H9 (cell line): ENCODE measurements around the gene C2orf80. TPM values are rescaled to one million over a fixed set of nuclear protein-coding genes. Genes with fewer than 3 reads are reported as not detected.

Source experiments
- DNase-seq: peaks from one replicate; pipeline ENCODE4 v3.0.0-alpha.2; 2017
- H2AFZ ChIP-seq: one replicate; pipeline ENCODE4 v1.6.1; 2013; ENCODE audit warnings: mild to moderate bottlenecking, low read length, control low read depth, moderate library complexity
- H2AK5ac ChIP-seq: 2 replicates; pipeline ENCODE4 v1.6.1; 2013; ENCODE audit warnings: low read length, control low read depth, mixed read lengths; ENCODE audit not compliant: insufficient read length
- H2BK120ac ChIP-seq: one replicate; pipeline ENCODE4 v1.6.1; 2013; ENCODE audit warnings: low read depth, mild to moderate bottlenecking, low read length, control low read depth, inconsistent platforms; ENCODE audit not compliant: poor library complexity, severe bottlenecking
- H2BK12ac ChIP-seq: 2 replicates; pipeline ENCODE4 v1.6.1; 2013; ENCODE audit warnings: low read length, control low read depth, mixed read lengths, low read depth; ENCODE audit not compliant: insufficient read length
- H2BK15ac ChIP-seq: 2 replicates; pipeline ENCODE4 v1.6.1; 2013; ENCODE audit warnings: low read depth, low read length, control low read depth
- H2BK20ac ChIP-seq: one replicate; pipeline ENCODE4 v1.6.1; 2013; ENCODE audit warnings: low read depth, mild to moderate bottlenecking, low read length, control low read depth, inconsistent platforms; ENCODE audit not compliant: poor library complexity, severe bottlenecking
- H2BK5ac ChIP-seq: 2 replicates; pipeline ENCODE4 v1.6.1; 2013; ENCODE audit warnings: low read length, control low read depth, mixed read lengths; ENCODE audit not compliant: insufficient read length
- H3K14ac ChIP-seq: 2 replicates; pipeline ENCODE4 v1.6.1; 2013; ENCODE audit warnings: low read length, control low read depth; ENCODE audit not compliant: insufficient read depth
- H3K18ac ChIP-seq: 2 replicates; pipeline ENCODE4 v1.6.1; 2013; ENCODE audit warnings: low read depth, mild to moderate bottlenecking, mixed read lengths, low read length, control low read depth; ENCODE audit not compliant: insufficient read length
- H3K23ac ChIP-seq: 2 replicates; pipeline ENCODE4 v1.6.1; 2013; ENCODE audit warnings: low read length, control low read depth, mixed read lengths, low read depth; ENCODE audit not compliant: insufficient read length
- H3K23me2 ChIP-seq: 2 replicates; pipeline ENCODE4 v1.6.1; 2013; ENCODE audit warnings: low read depth, mild to moderate bottlenecking, mixed read lengths, low read length, control low read depth; ENCODE audit not compliant: insufficient read length, poor library complexity, severe bottlenecking
- H3K27ac ChIP-seq: 2 replicates; pipeline ENCODE4 v1.5.1; 2013; ENCODE audit warnings: low read length, control low read depth, mixed read lengths, low read depth; ENCODE audit not compliant: insufficient read length
- H3K27me3 ChIP-seq: 2 replicates; pipeline ENCODE4 v1.6.1; 2013; ENCODE audit warnings: low read length, control low read depth, inconsistent platforms; ENCODE audit not compliant: insufficient read depth
- H3K4ac ChIP-seq: 2 replicates; pipeline ENCODE4 v1.6.1; 2013; ENCODE audit warnings: low read depth, mild to moderate bottlenecking, control low read depth, inconsistent platforms, low read length, moderate library complexity
- H3K4me1 ChIP-seq: 2 replicates; pipeline ENCODE4 v1.6.1; 2013; ENCODE audit warnings: low read length, control low read depth, inconsistent platforms; ENCODE audit not compliant: insufficient read depth
- H3K4me2 ChIP-seq: 2 replicates; pipeline ENCODE4 v1.6.1; 2013; ENCODE audit warnings: low read length, control low read depth, mixed read lengths; ENCODE audit not compliant: insufficient read length, insufficient read depth
- H3K56ac ChIP-seq: 2 replicates; pipeline ENCODE4 v1.6.1; 2013; ENCODE audit warnings: low read depth, mild to moderate bottlenecking, mixed read lengths, low read length, control low read depth; ENCODE audit not compliant: insufficient read length
- H3K79me1 ChIP-seq: 2 replicates; pipeline ENCODE4 v1.6.1; 2013; ENCODE audit warnings: low read depth, mild to moderate bottlenecking, moderate library complexity, low read length, control low read depth, inconsistent platforms; ENCODE audit not compliant: insufficient read depth, poor library complexity, severe bottlenecking
- H3K79me2 ChIP-seq: 2 replicates; pipeline ENCODE4 v1.6.1; 2013; ENCODE audit warnings: low read length, control low read depth, inconsistent platforms; ENCODE audit not compliant: insufficient read depth
- H3K9ac ChIP-seq: 2 replicates; pipeline ENCODE4 v1.6.1; 2013; ENCODE audit warnings: low read length, control low read depth, mixed read lengths; ENCODE audit not compliant: insufficient read length; ENCODE audit errors: extremely low read depth
- H3K9me3 ChIP-seq: one replicate; pipeline ENCODE4 v1.6.1; 2013; ENCODE audit warnings: low read depth, low read length, inconsistent platforms; ENCODE audit not compliant: control insufficient read depth
- H3T11ph ChIP-seq: one replicate; pipeline ENCODE4 v1.6.1; 2013; ENCODE audit warnings: mild to moderate bottlenecking, low read length, control low read depth, inconsistent platforms
- H4K20me1 ChIP-seq: one replicate; pipeline ENCODE4 v1.6.1; 2013; ENCODE audit not compliant: control insufficient read depth, insufficient read length, insufficient read depth
- H4K5ac ChIP-seq: 2 replicates; pipeline ENCODE4 v1.6.1; 2013; ENCODE audit warnings: low read depth, mild to moderate bottlenecking, mixed read lengths, low read length, control low read depth; ENCODE audit not compliant: insufficient read length
- H4K8ac ChIP-seq: replicated peaks from 2 replicates; pipeline ENCODE4 v1.6.1; 2013; ENCODE audit warnings: low read length, control low read depth, mixed read lengths, low read depth; ENCODE audit not compliant: insufficient read length
- H4K91ac ChIP-seq: 2 replicates; pipeline ENCODE4 v1.6.1; 2013; ENCODE audit warnings: low read depth, mild to moderate bottlenecking, moderate library complexity, mixed read lengths, low read length, control low read depth; ENCODE audit not compliant: insufficient read length
- H3K27ac Mint-ChIP-seq, 3 experiments: 2 replicates in 2 of 3; 3 replicates in 1 of 3; pipeline ENCODE4 v1.8.0; 2020 to 2021; ENCODE audit warnings: mixed read lengths in 3 of 3, mild to moderate bottlenecking in 1 of 3, moderate library complexity in 1 of 3
- H3K27me3 Mint-ChIP-seq: 2 replicates; pipeline ENCODE4 v1.8.0; 2021; ENCODE audit warnings: low read depth, mild to moderate bottlenecking, moderate library complexity, mixed read lengths
- H3K36me3 Mint-ChIP-seq, 3 experiments: 2 replicates in 2 of 3; 3 replicates in 1 of 3; pipeline ENCODE4 v1.8.0; 2020 to 2021; ENCODE audit warnings: low read depth in 3 of 3, mixed read lengths in 3 of 3; ENCODE audit not compliant: insufficient read depth in 1 of 3
- H3K4me1 Mint-ChIP-seq, 2 experiments: 2 replicates each; pipeline ENCODE4 v1.8.0; 2020; ENCODE audit warnings: mixed read lengths in 2 of 2
- H3K4me3 Mint-ChIP-seq, 2 experiments: 2 replicates in 1 of 2; 3 replicates in 1 of 2; pipeline ENCODE4 v1.8.0; 2020 to 2021; ENCODE audit warnings: mild to moderate bottlenecking in 2 of 2, mixed read lengths in 2 of 2, moderate library complexity in 1 of 2
- H3K9me3 Mint-ChIP-seq, 2 experiments: 2 replicates in 1 of 2; 3 replicates in 1 of 2; pipeline ENCODE4 v1.8.0; 2020; ENCODE audit warnings: mild to moderate bottlenecking in 2 of 2, mixed read lengths in 2 of 2, moderate library complexity in 1 of 2
- CTCF ChIP-seq: fragments of 200-600 bp; sonication (generic); conservative IDR thresholded peaks from 3 replicates; pipeline ENCODE4 v1.8.0; 2021; ENCODE audit warnings: antibody characterized with exemption, mild to moderate bottlenecking
- WGBS: extraction: QIAGEN DNeasy Blood & Tissue Kit; methylation state at CpG from one replicate; pipeline ENCODE4 v1.1.7; 2013; ENCODE audit warnings: missing lambda C conversion rate, low lambda C conversion rate, mixed read lengths; ENCODE audit not compliant: insufficient read length; ENCODE audit errors: extremely low coverage; 5-methylcytosine and 5-hydroxymethylcytosine counted together
- total RNA-seq: library from RNA; stranded (reverse); gene quantifications from 2 replicates; pipeline ENCODE4 v1.2.1, GENCODE V29; 2021

The C2orf80 gene
- total RNA-seq, 1 experiment from 2014 or later, result not detected

- Histone ChIP-seq H3K23ac (no peak overlapping the region), H4K91ac (no peak overlapping the region), H3K14ac (no peak overlapping the region), H3K4ac (no peak overlapping the region), H4K20me1 (no peaks in the 10 kb centered on the region), H4K5ac (no peak overlapping the region), H3K9me3 (no peaks in the 10 kb centered on the region), H3K79me1 (no peaks in the 10 kb centered on the region), H3K4me2 (no peak overlapping the region), H3K27me3 (no peaks in the 10 kb centered on the region), H2AK5ac (no peak overlapping the region), H3K23me2 (no peaks in the 10 kb centered on the region), H2AFZ (no peak overlapping the region), H3K27ac (no peak overlapping the region), H2BK20ac (no peak overlapping the region), H2BK12ac (no peak overlapping the region), H3K79me2 (no peaks in the 10 kb centered on the region), H3K56ac (no peak overlapping the region), H2BK5ac (no peak overlapping the region), H2BK15ac (no peak overlapping the region), H3K4me1 (peaks cover 5% of the 10 kb centered on the region), H3T11ph (no peak overlapping the region), H3K18ac (no peak overlapping the region), H4K8ac (no peak overlapping the region), H3K9ac (no peak overlapping the region), H2BK120ac (no peak overlapping the region)
- no CpG with 5 or more reads among the region's 8 CpGs for WGBS
- H3K27ac Mint-ChIP-seq, result no peak overlapping the region
- H3K4me1 Mint-ChIP-seq, result peaks cover 24 to 33% of the 10 kb centered on the region in 2 experiments
- DNase-seq, result no peak
- no peaks in the 10 kb centered on the region; a peak in 1 of 5 replicates for H3K9me3 Mint-ChIP-seq
- H3K27me3 Mint-ChIP-seq, result no peaks in the 10 kb centered on the region
- no peak overlapping the region for H3K4me3 Mint-ChIP-seq
- no peaks in the 10 kb centered on the region for H3K36me3 Mint-ChIP-seq
- no peak for TF ChIP-seq CTCF
Observed at GRCh38 chr2:208192611-208193236, 2.9 kb upstream of the C2orf80 start.
